GM06990 (cell line): ENCODE data around the gene CEP128.

Experiments
- DNase-seq: peaks from one replicate; pipeline ENCODE4 v3.0.0-alpha.2; 2011; ENCODE audit not compliant: insufficient read length; ENCODE audit errors: extremely low read depth
- H3K27me3 ChIP-seq: replicated peaks from 2 replicates; pipeline ENCODE4 v1.6.0; 2011; ENCODE audit warnings: low read length; ENCODE audit not compliant: control insufficient read depth, insufficient read depth
- H3K36me3 ChIP-seq: 2 replicates; pipeline ENCODE4 v1.5.1; 2011; ENCODE audit warnings: low read length; ENCODE audit not compliant: control insufficient read depth, insufficient read depth
- H3K4me3 ChIP-seq: replicated peaks from 2 replicates; pipeline ENCODE4 v1.5.1; 2011; ENCODE audit warnings: low read depth, mild to moderate bottlenecking, control low read depth, low read length
- TF ChIP-seq, protein P1 (sequence below): IDR thresholded peaks from 2 replicates; pipeline ENCODE4 v1.5.1; 2011; ENCODE audit warnings: low read length, control low read depth, mild to moderate bottlenecking, inconsistent platforms; ENCODE audit not compliant: insufficient read depth, poor library complexity, severe bottlenecking

Gene CEP128

DNA sequence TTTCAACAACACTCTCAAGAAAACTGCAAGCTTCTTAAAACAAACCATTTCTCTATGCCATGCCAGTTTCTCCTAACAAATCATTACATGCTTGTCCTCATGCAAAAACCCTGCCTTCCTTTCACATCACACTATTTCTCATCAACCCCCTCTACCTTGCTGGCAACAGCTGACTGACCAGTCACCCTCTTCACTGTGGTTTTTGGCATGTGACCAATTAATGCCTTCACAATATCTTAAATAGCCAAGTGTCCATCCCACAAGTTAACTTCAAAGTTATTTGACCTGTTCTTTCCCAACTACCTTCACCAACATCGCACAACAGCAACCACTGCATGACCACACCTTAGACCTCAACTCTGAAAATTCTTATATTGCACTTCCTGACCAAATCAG is 159.6 kb downstream of the CEP128 start:
- no peak overlapping the region for H3K4me3 ChIP-seq
- H3K36me3 ChIP-seq, result no peaks in the 10 kb centered on the region
- TF ChIP-seq, protein P1, sequence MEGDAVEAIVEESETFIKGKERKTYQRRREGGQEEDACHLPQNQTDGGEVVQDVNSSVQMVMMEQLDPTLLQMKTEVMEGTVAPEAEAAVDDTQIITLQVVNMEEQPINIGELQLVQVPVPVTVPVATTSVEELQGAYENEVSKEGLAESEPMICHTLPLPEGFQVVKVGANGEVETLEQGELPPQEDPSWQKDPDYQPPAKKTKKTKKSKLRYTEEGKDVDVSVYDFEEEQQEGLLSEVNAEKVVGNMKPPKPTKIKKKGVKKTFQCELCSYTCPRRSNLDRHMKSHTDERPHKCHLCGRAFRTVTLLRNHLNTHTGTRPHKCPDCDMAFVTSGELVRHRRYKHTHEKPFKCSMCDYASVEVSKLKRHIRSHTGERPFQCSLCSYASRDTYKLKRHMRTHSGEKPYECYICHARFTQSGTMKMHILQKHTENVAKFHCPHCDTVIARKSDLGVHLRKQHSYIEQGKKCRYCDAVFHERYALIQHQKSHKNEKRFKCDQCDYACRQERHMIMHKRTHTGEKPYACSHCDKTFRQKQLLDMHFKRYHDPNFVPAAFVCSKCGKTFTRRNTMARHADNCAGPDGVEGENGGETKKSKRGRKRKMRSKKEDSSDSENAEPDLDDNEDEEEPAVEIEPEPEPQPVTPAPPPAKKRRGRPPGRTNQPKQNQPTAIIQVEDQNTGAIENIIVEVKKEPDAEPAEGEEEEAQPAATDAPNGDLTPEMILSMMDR, result no peak
- H3K27me3 ChIP-seq, result no peaks in the 10 kb centered on the region
- no peak for DNase-seq

GRCh38 chr14:80780500-80780899 is 161.0 kb downstream of the CEP128 start:
- TF ChIP-seq, protein P1, result no peak
- Histone ChIP-seq H3K27me3 (no peaks in the 10 kb centered on the region), H3K36me3 (no peaks in the 10 kb centered on the region), H3K4me3 (no peak overlapping the region)
- DNase-seq, result no peak

- H3K27me3 ChIP-seq, result no peaks in the 10 kb centered on the region
Observed at GRCh38 chr14:80776657-80777056, 164.9 kb downstream of the CEP128 start.

GRCh38 chr14:80776186-80776585 is 165.4 kb downstream of the CEP128 start:
- TF ChIP-seq, protein P1, result no peak
- no peak overlapping the region for H3K4me3 ChIP-seq
- no peaks in the 10 kb centered on the region for H3K27me3 ChIP-seq
- DNase-seq, result no peak
- H3K36me3 ChIP-seq, result no peaks in the 10 kb centered on the region

More at GRCh38 chr14:80776657-80777056, 164.9 kb downstream of the CEP128 start:
- Histone ChIP-seq H3K4me3 (no peak overlapping the region), H3K36me3 (no peaks in the 10 kb centered on the region)
- TF ChIP-seq, protein P1, result no peak
- no peak for DNase-seq

GRCh38 chr14:80772504-80772903 is 169.0 kb downstream of the CEP128 start:
- Histone ChIP-seq H3K36me3 (no peaks in the 10 kb centered on the region), H3K4me3 (no peak overlapping the region), H3K27me3 (no peaks in the 10 kb centered on the region)
- DNase-seq, result no peak
- TF ChIP-seq, protein P1, result no peak

DNA sequence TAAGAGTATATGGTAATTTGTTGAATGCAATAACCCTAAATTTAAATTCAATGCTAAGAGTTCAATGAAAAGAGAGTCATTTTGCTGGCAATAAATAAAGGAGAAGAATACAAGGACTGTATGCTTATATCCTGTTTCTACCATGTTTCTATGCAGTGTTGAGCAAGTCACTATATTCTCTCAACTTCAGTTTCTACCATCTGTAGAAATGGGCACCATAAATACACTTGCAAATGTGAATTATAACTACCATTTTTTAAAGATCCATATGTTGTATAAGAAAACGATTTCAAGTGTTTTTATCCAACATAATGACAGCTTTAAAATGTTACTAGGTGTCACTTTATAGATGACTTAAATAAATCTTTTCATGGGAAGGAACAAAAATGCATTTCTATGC is 170.3 kb downstream of the CEP128 start:
- no peak overlapping the region for H3K4me3 ChIP-seq
- H3K36me3 ChIP-seq, result no peaks in the 10 kb centered on the region
- no peaks in the 10 kb centered on the region for H3K27me3 ChIP-seq
- DNase-seq, result no peak
- TF ChIP-seq, protein P1, result no peak
